ENCODE measurements around the gene IL22RA1. TPM values are rescaled to one million over a fixed set of nuclear protein-coding genes. Genes with fewer than 3 reads are reported as not detected.

IL22RA1 gene
- total and polyA plus RNA-seq, 2 of the 8 experiments (the other 6 are each of a cell fraction or from before 2014, with no cell fraction given), result 0.17 to 0.32 TPM

DNA sequence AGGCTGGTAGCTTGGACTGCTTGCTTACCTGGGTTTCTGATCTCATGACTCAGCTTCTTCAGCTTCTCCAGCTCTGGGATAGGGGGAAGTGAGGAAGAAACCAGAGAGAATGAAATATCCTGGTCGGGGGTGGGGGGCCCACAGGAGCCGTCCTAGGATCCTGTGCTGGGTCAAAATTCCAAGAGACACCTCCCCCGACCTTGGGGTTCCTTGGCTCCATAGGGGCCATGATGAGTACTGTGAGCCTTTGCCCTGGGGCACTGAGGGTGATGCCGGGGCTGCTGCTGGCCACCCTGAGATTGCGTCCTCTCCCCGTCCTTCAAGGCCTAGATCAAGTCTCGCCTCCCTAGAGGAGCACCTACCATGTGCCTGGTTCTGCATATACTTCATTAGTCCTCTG is 71.0 kb downstream of the IL22RA1 start:
- Histone ChIP-seq H3K4me1 (replicated peaks in 1 of 4; ENCODE audit: control insufficient read depth in 3 of 4, insufficient read depth in 4 of 4, low read length in 3 of 4) (peaks cover 0 to 3% (median under 1%) of the 10 kb centered on the region in 4 experiments; a peak in 4 of 7 replicates), H3K27ac (ENCODE audit: low read depth, low read length) (no peak overlapping the region), H3K79me1 (ENCODE audit: low read depth, low read length) (no peaks in the 10 kb centered on the region), H4K20me1 (replicated peaks in 1 of 2; ENCODE audit: control insufficient read depth in 1 of 2, insufficient read depth in 2 of 2, low read length in 2 of 2) (no peaks in the 10 kb centered on the region), H3K14ac (ENCODE audit: insufficient read length) (no peak overlapping the region), H3K23ac (ENCODE audit: insufficient read length) (no peak overlapping the region), H3K9me3 (ENCODE audit: insufficient read depth in 2 of 2, low read depth in 1 of 2, low read length in 1 of 2) (no peaks in the 10 kb centered on the region), H4K5ac (ENCODE audit: insufficient read length, low read depth, low read length) (no peak overlapping the region), H3K27me3 (replicated peaks in 1 of 4; ENCODE audit: control insufficient read depth in 3 of 4, extremely low read depth in 1 of 4, insufficient read depth in 3 of 4, low read length in 3 of 4) (no peaks in the 10 kb centered on the region; a peak in 1 of 7 replicates), H4K91ac (replicated peaks; ENCODE audit: insufficient read length, low read length) (no peak overlapping the region), H2BK12ac (ENCODE audit: low read depth, low read length) (peak overlapping the region; percentile 11; the same call in 1 of the 2 replicates), H4K8ac (ENCODE audit: extremely low read depth, insufficient read depth, low read length) (no peak overlapping the region), H3K9ac (replicated peaks in 1 of 4; ENCODE audit: extremely low read depth in 1 of 4, low read depth in 3 of 4, low read length in 3 of 4) (no peak overlapping the region), H3K79me2 (ENCODE audit: control insufficient read depth in 1 of 2, insufficient read depth in 2 of 2, low read length in 2 of 2) (no peaks in the 10 kb centered on the region), H2BK120ac (replicated peaks; ENCODE audit: low read depth, low read length) (no peak overlapping the region), H3K18ac (ENCODE audit: extremely low read depth, low read length) (no peak overlapping the region), H3K4me2 (ENCODE audit: insufficient read depth in 1 of 2, low read depth in 2 of 2, low read length in 2 of 2) (no peak overlapping the region), H3K4me3 (ENCODE audit: extremely low read depth in 1 of 4, insufficient read depth in 2 of 4, low read depth in 3 of 4, low read length in 4 of 4) (no peak overlapping the region), H3K23me2 (ENCODE audit: low read depth, low read length) (no peaks in the 10 kb centered on the region), H2AFZ (ENCODE audit: low read length) (peak overlapping the region; percentile 73), H2BK15ac (ENCODE audit: low read length) (peak overlapping the region; percentile 13; the same call in 1 of the 2 replicates), H2BK20ac (ENCODE audit: low read length) (no peak overlapping the region), H3K4ac (replicated peaks; ENCODE audit: insufficient read length, low read depth, low read length) (peak overlapping the region; percentile 19), H2BK5ac (ENCODE audit: low read depth, low read length) (no peak overlapping the region), H3K56ac (replicated peaks; ENCODE audit: insufficient read length, low read depth, low read length) (no peak overlapping the region), H2AK5ac (ENCODE audit: low read depth, low read length) (no peak overlapping the region), H3K36me3 (ENCODE audit: control insufficient read depth in 2 of 4, insufficient read depth in 4 of 4, low read length in 3 of 4) (no peaks in the 10 kb centered on the region)
- FAIRE-seq (no peak), DNase-seq (ENCODE audit: low read depth in 1 of 2, low spot score in 2 of 2) (no peak)
- ChIA-PET POLR2A (ENCODE audit: partially characterized antibody) (interaction anchor here (1.0 to 1.6 kb wide), 3 partner anchors 11 to 92 kb away, joined by 3 to 11 read pairs (median 9); partner anchors contain the start of gene SRSF10), CTCF (ENCODE audit: partially characterized antibody) (interaction anchor here (0.5 to 3.5 kb wide), 31 partner anchors 11 to 580 kb away, joined by 3 to 32 read pairs (median 4); partner anchors contain the start of gene MYOM3)
- TF ChIP-seq MAFK (IDR thresholded peaks at IDR 0.05; ENCODE audit: low read depth, low read length), result no peak
- TF ChIP-seq TAF7 (optimal IDR thresholded peaks at IDR 0.05; ENCODE audit: borderline replicate concordance, low read depth, low read length), result no peak
- no peak for TF ChIP-seq SIRT6 (IDR thresholded peaks at IDR 0.05; ENCODE audit: low read length)
- no peak for TF ChIP-seq SIN3A (conservative IDR thresholded peaks at IDR 0.05 in 1 of 2, IDR thresholded peaks at IDR 0.05 in 1 of 2; ENCODE audit: low read depth in 1 of 2, low read length in 2 of 2)
- no peak for TF ChIP-seq ZNF274 (IDR thresholded peaks at IDR 0.05; ENCODE audit: borderline replicate concordance, extremely low read depth, low read length)
- TF ChIP-seq FOSL1 (IDR thresholded peaks at IDR 0.05; ENCODE audit: insufficient read depth, low read depth, low read length), result no peak
- TF ChIP-seq PHF8 (conservative IDR thresholded peaks at IDR 0.05; ENCODE audit: low read depth, low read length), result no peak
- no peak for TF ChIP-seq CHD2 (IDR thresholded peaks at IDR 0.05; ENCODE audit: low read length)
- 91% methylated on average over 7 of the region's 7 CpGs; no CpG with 5 or more reads in 1 of the 2 experiments for WGBS, 2 experiments (ENCODE audit: extremely low coverage in 1 of 2, insufficient coverage in 1 of 2, insufficient read length in 1 of 2, insufficient replicate concordance in 2 of 2, low coverage in 1 of 2, low lambda C conversion rate in 2 of 2, missing lambda C conversion rate in 1 of 2)
